Measurements from ENCODE around the gene C2CD4D. TPM values are rescaled to one million over a fixed set of nuclear protein-coding genes. Genes with fewer than 3 reads are reported as not detected.

The C2CD4D gene
- polyA plus RNA-seq, 1 donor from 2014 or later, result not detected

- Histone ChIP-seq H3F3A (ENCODE audit: insufficient read depth, low read length, poor library complexity, severe bottlenecking) (no peaks in the 10 kb centered on the region), H3K36me3 (ENCODE audit: insufficient read depth, low read length) (no peaks in the 10 kb centered on the region), H4K20me1 (ENCODE audit: insufficient read depth) (no peaks in the 10 kb centered on the region), H3K9me3 (ENCODE audit: low read length) (no peaks in the 10 kb centered on the region), H3K27me3 (ENCODE audit: insufficient read depth, low read depth, low read length) (no peaks in the 10 kb centered on the region), H3K27ac (ENCODE audit: low read length) (no peak overlapping the region), H3K9ac (ENCODE audit: low read length) (no peak overlapping the region), H3K4me3 (ENCODE audit: low read length) (no peak overlapping the region), H2AFZ (ENCODE audit: low read depth, low read length) (no peak overlapping the region), H3K4me2 (ENCODE audit: low read length) (no peak overlapping the region), H3K9me2 (ENCODE audit: insufficient read depth, low read length) (no peaks in the 10 kb centered on the region), H3K79me2 (replicated peaks; ENCODE audit: insufficient read depth, low read length) (no peaks in the 10 kb centered on the region)
- TF ChIP-seq POLR2AphosphoS5 (IDR thresholded peaks at IDR 0.05) (no peak), TAF1 (IDR thresholded peaks at IDR 0.05; ENCODE audit: low read depth) (no peak), EZH2 (IDR thresholded peaks at IDR 0.05; ENCODE audit: borderline replicate concordance, insufficient read depth, low read length, poor library complexity, severe bottlenecking) (no peak), RAD21 (conservative IDR thresholded peaks at IDR 0.05) (no peak), EP300 (conservative IDR thresholded peaks at IDR 0.05; ENCODE audit: poor library complexity, severe bottlenecking) (no peak)
- TF ChIP-seq, protein P1, sequence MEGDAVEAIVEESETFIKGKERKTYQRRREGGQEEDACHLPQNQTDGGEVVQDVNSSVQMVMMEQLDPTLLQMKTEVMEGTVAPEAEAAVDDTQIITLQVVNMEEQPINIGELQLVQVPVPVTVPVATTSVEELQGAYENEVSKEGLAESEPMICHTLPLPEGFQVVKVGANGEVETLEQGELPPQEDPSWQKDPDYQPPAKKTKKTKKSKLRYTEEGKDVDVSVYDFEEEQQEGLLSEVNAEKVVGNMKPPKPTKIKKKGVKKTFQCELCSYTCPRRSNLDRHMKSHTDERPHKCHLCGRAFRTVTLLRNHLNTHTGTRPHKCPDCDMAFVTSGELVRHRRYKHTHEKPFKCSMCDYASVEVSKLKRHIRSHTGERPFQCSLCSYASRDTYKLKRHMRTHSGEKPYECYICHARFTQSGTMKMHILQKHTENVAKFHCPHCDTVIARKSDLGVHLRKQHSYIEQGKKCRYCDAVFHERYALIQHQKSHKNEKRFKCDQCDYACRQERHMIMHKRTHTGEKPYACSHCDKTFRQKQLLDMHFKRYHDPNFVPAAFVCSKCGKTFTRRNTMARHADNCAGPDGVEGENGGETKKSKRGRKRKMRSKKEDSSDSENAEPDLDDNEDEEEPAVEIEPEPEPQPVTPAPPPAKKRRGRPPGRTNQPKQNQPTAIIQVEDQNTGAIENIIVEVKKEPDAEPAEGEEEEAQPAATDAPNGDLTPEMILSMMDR (IDR thresholded peaks at IDR 0.05; ENCODE audit: poor library complexity, severe bottlenecking), result no peak
- TF ChIP-seq, protein P2, sequence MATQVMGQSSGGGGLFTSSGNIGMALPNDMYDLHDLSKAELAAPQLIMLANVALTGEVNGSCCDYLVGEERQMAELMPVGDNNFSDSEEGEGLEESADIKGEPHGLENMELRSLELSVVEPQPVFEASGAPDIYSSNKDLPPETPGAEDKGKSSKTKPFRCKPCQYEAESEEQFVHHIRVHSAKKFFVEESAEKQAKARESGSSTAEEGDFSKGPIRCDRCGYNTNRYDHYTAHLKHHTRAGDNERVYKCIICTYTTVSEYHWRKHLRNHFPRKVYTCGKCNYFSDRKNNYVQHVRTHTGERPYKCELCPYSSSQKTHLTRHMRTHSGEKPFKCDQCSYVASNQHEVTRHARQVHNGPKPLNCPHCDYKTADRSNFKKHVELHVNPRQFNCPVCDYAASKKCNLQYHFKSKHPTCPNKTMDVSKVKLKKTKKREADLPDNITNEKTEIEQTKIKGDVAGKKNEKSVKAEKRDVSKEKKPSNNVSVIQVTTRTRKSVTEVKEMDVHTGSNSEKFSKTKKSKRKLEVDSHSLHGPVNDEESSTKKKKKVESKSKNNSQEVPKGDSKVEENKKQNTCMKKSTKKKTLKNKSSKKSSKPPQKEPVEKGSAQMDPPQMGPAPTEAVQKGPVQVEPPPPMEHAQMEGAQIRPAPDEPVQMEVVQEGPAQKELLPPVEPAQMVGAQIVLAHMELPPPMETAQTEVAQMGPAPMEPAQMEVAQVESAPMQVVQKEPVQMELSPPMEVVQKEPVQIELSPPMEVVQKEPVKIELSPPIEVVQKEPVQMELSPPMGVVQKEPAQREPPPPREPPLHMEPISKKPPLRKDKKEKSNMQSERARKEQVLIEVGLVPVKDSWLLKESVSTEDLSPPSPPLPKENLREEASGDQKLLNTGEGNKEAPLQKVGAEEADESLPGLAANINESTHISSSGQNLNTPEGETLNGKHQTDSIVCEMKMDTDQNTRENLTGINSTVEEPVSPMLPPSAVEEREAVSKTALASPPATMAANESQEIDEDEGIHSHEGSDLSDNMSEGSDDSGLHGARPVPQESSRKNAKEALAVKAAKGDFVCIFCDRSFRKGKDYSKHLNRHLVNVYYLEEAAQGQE (IDR thresholded peaks at IDR 0.05; ENCODE audit: borderline replicate concordance), result no peak
Measured at GRCh38 chr1:151811181-151811580, 28.4 kb downstream of the C2CD4D start.

GRCh38 chr1:151809985-151810556, 29.5 kb downstream of the C2CD4D start:
- no peaks in the 10 kb centered on the region for H3K79me2 ChIP-seq (replicated peaks; ENCODE audit: insufficient read depth, low read length)
- H3K27ac ChIP-seq (ENCODE audit: low read length), result no peak overlapping the region
- TF ChIP-seq MXI1 (conservative IDR thresholded peaks at IDR 0.05; ENCODE audit: poor library complexity, severe bottlenecking) (no peak), EZH2 (IDR thresholded peaks at IDR 0.05; ENCODE audit: borderline replicate concordance, insufficient read depth, low read length, poor library complexity, severe bottlenecking) (no peak), RAD21 (conservative IDR thresholded peaks at IDR 0.05) (no peak), EP300 (conservative IDR thresholded peaks at IDR 0.05; ENCODE audit: poor library complexity, severe bottlenecking) (no peak), SMC3 (conservative IDR thresholded peaks at IDR 0.05; ENCODE audit: poor library complexity) (no peak), POLR2AphosphoS5 (IDR thresholded peaks at IDR 0.05) (no peak), TAF1 (IDR thresholded peaks at IDR 0.05; ENCODE audit: low read depth) (no peak)
- TF ChIP-seq, protein P1 (IDR thresholded peaks at IDR 0.05; ENCODE audit: poor library complexity, severe bottlenecking), result no peak
- TF ChIP-seq, protein P2 (IDR thresholded peaks at IDR 0.05; ENCODE audit: borderline replicate concordance), result no peak
- no peak overlapping the region for H3K4me2 ChIP-seq (ENCODE audit: low read length)
- H3F3A ChIP-seq (ENCODE audit: insufficient read depth, low read length, poor library complexity, severe bottlenecking), result no peaks in the 10 kb centered on the region
- no peak overlapping the region for H2AFZ ChIP-seq (ENCODE audit: low read depth, low read length)
- H3K4me3 ChIP-seq (ENCODE audit: low read length), result no peak overlapping the region
- H3K36me3 ChIP-seq (ENCODE audit: insufficient read depth, low read length), result no peaks in the 10 kb centered on the region
- H3K27me3 ChIP-seq (ENCODE audit: insufficient read depth, low read depth, low read length), result no peaks in the 10 kb centered on the region
- no peaks in the 10 kb centered on the region for H3K9me2 ChIP-seq (ENCODE audit: insufficient read depth, low read length)
- H4K20me1 ChIP-seq (ENCODE audit: insufficient read depth), result no peaks in the 10 kb centered on the region
- no peak overlapping the region for H3K9ac ChIP-seq (ENCODE audit: low read length)
- H3K9me3 ChIP-seq (ENCODE audit: low read length), result no peaks in the 10 kb centered on the region
